WTC11 (cell line): Measurements from ENCODE around the gene KDM4B. TPM values are rescaled to one million over a fixed set of nuclear protein-coding genes. Genes with fewer than 3 reads are reported as not detected.
A peak's percentile ranks its signal among the peaks of the same experiment; 100 is the strongest.

ENCODE experiments used
- ATAC-seq: fragments of 200-7000 bp; cut with Tn5 transposase; 2 replicates; pipeline ENCODE4 v1.10.0; 2021; ENCODE audit warnings: mild to moderate bottlenecking, moderate library complexity
- CTCF ChIA-PET: fragments of 300-600 bp; sonication (Branson Sonifier 250); formaldehyde crosslinking; loops from one replicate; lab custom pipeline; 2021; ENCODE audit warnings: antibody characterized with exemption; lab: Charles Lee
- POLR2A ChIA-PET: fragments of 350-600 bp; sonication (Branson Sonifier 250); formaldehyde crosslinking; loops from one replicate; lab custom pipeline; 2021; ENCODE audit warnings: antibody characterized with exemption; lab: Charles Lee
- DNase-seq: peaks from one replicate; pipeline ENCODE4 v3.0.0; 2021; ENCODE audit warnings: low spot score
- H3K27ac Mint-ChIP-seq: 2 replicates; pipeline ENCODE4 v1.8.0; 2021; ENCODE audit warnings: mixed read lengths
- H3K27me3 Mint-ChIP-seq: 2 replicates; pipeline ENCODE4 v1.8.0; 2021; ENCODE audit warnings: low read depth, mild to moderate bottlenecking, moderate library complexity, mixed read lengths
- H3K36me3 Mint-ChIP-seq: 2 replicates; pipeline ENCODE4 v1.8.0; 2021; ENCODE audit warnings: mixed read lengths
- H3K4me1 Mint-ChIP-seq: 2 replicates; pipeline ENCODE4 v1.8.0; 2022; ENCODE audit warnings: mixed read lengths
- H3K4me3 Mint-ChIP-seq: 2 replicates; pipeline ENCODE4 v1.8.0; 2021; ENCODE audit warnings: mild to moderate bottlenecking, moderate library complexity, mixed read lengths
- H3K9me3 Mint-ChIP-seq: 2 replicates; pipeline ENCODE4 v1.8.0; 2021; ENCODE audit warnings: mixed read lengths
- AR ChIP-seq: fragments of 250-450 bp; sonication (Bioruptor Pico); IDR thresholded peaks from 2 replicates; pipeline ENCODE4 v1.9.0; 2021; ENCODE audit warnings: mild to moderate bottlenecking
- ARID4B ChIP-seq: sonication (generic); formaldehyde crosslinking; IDR thresholded peaks from 2 replicates; pipeline ENCODE4 v1.8.0; 2023; ENCODE audit warnings: missing genetic modification reagents, mild to moderate bottlenecking, borderline replicate concordance
- E2F4 ChIP-seq: sonication (generic); formaldehyde crosslinking; IDR thresholded peaks from 2 replicates; pipeline ENCODE4 v1.8.1; 2022; ENCODE audit warnings: low read depth, mild to moderate bottlenecking, moderate library complexity, missing genetic modification reagents, borderline replicate concordance
- ETV6 ChIP-seq: sonication (generic); formaldehyde crosslinking; IDR thresholded peaks from 2 replicates; pipeline ENCODE4 v1.8.1; 2022; ENCODE audit warnings: mild to moderate bottlenecking, missing genetic modification reagents
- FOXK1 ChIP-seq: sonication (generic); formaldehyde crosslinking; IDR thresholded peaks from 2 replicates; pipeline ENCODE4 v1.8.0; 2022; ENCODE audit warnings: mild to moderate bottlenecking, moderate library complexity, missing genetic modification reagents
- GABPB1 ChIP-seq: sonication (generic); formaldehyde crosslinking; IDR thresholded peaks from 2 replicates; pipeline ENCODE4 v1.8.1; 2023; ENCODE audit warnings: mild to moderate bottlenecking, missing genetic modification reagents
- GRHL2 ChIP-seq: fragments of 250-450 bp; sonication (Bioruptor Pico); IDR thresholded peaks from 2 replicates; pipeline ENCODE4 v1.8.0; 2022; ENCODE audit warnings: mild to moderate bottlenecking, moderate library complexity; ENCODE audit not compliant: insufficient replicate concordance, severe bottlenecking
- NR3C1 ChIP-seq: sonication (generic); formaldehyde crosslinking; conservative IDR thresholded peaks from 2 replicates; pipeline ENCODE4 v1.8.1; 2023; ENCODE audit warnings: low read depth, mild to moderate bottlenecking, missing genetic modification reagents
- SMAD3 ChIP-seq: sonication (generic); formaldehyde crosslinking; IDR thresholded peaks from 2 replicates; pipeline ENCODE4 v1.8.0; 2022; ENCODE audit warnings: missing genetic modification reagents, mild to moderate bottlenecking, borderline replicate concordance
- ZNF263 ChIP-seq: sonication (generic); formaldehyde crosslinking; IDR thresholded peaks from 2 replicates; pipeline ENCODE4 v1.8.1; 2022; ENCODE audit warnings: low read depth, mild to moderate bottlenecking, moderate library complexity, missing genetic modification reagents
- ZNF396 ChIP-seq: fragments of 250-450 bp; sonication (Bioruptor Pico); IDR thresholded peaks from 2 replicates; pipeline ENCODE4 v1.8.0; 2021; ENCODE audit warnings: mild to moderate bottlenecking, moderate library complexity, borderline replicate concordance
- total RNA-seq: library from RNA; stranded (reverse); gene quantifications from 3 replicates; pipeline ENCODE4 v1.2.3, GENCODE V29; 2021
- TF ChIP-seq, protein P1 (sequence below): sonication (generic); formaldehyde crosslinking; IDR thresholded peaks from 2 replicates; pipeline ENCODE4 v1.8.1; 2022; ENCODE audit warnings: missing genetic modification reagents, borderline replicate concordance
- TF ChIP-seq, protein P2 (sequence below): sonication (generic); formaldehyde crosslinking; IDR thresholded peaks from 2 replicates; pipeline ENCODE4 v1.8.1; 2023; ENCODE audit warnings: mild to moderate bottlenecking, moderate library complexity, missing genetic modification reagents

Gene KDM4B
- total RNA-seq, 1 experiment from 2014 or later: 43.2 TPM

- ChIA-PET CTCF (interaction anchor here (1.5 to 2.6 kb wide), 5 partner anchors 16 to 70 kb away, joined by 3 to 12 read pairs (median 9); no protein-coding TSS in a partner anchor), POLR2A (no interaction called here)
- Mint-ChIP-seq H3K4me1 (peaks cover 21% of the 10 kb centered on the region), H3K4me3 (no peak overlapping the region), H3K27ac (peak overlapping the region; percentile 12), H3K36me3 (peaks cover 4% of the 10 kb centered on the region), H3K9me3 (no peaks in the 10 kb centered on the region), H3K27me3 (no peaks in the 10 kb centered on the region)
- ATAC-seq (no peak), DNase-seq (no peak)
- no peak for TF ChIP-seq ARID4B (CRISPR knock-in tag)
- no peak for TF ChIP-seq GABPB1 (CRISPR knock-in tag)
- TF ChIP-seq AR (CRISPR knock-in tag): no peak
- TF ChIP-seq, protein P1, sequence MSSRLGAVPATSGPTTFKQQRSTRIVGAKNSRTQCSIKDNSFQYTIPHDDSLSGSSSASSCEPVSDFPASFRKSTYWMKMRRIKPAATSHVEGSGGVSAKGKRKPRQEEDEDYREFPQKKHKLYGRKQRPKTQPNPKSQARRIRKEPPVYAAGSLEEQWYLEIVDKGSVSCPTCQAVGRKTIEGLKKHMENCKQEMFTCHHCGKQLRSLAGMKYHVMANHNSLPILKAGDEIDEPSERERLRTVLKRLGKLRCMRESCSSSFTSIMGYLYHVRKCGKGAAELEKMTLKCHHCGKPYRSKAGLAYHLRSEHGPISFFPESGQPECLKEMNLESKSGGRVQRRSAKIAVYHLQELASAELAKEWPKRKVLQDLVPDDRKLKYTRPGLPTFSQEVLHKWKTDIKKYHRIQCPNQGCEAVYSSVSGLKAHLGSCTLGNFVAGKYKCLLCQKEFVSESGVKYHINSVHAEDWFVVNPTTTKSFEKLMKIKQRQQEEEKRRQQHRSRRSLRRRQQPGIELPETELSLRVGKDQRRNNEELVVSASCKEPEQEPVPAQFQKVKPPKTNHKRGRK (CRISPR knock-in tag): no peak
- no peak for TF ChIP-seq ZNF263 (CRISPR knock-in tag)
Observed at GRCh38 chr19:5068233-5069072, 99.5 kb downstream of the KDM4B start.

- DNase-seq: no peak
- no peak for TF ChIP-seq E2F4
- TF ChIP-seq GABPB1 (CRISPR knock-in tag): no peak
- TF ChIP-seq, protein P2, sequence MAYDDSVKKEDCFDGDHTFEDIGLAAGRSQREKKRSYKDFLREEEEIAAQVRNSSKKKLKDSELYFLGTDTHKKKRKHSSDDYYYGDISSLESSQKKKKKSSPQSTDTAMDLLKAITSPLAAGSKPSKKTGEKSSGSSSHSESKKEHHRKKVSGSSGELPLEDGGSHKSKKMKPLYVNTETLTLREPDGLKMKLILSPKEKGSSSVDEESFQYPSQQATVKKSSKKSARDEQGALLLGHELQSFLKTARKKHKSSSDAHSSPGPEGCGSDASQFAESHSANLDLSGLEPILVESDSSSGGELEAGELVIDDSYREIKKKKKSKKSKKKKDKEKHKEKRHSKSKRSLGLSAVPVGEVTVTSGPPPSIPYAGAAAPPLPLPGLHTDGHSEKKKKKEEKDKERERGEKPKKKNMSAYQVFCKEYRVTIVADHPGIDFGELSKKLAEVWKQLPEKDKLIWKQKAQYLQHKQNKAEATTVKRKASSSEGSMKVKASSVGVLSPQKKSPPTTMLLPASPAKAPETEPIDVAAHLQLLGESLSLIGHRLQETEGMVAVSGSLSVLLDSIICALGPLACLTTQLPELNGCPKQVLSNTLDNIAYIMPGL (CRISPR knock-in tag): no peak
- TF ChIP-seq ETV6 (CRISPR knock-in tag): no peak
- no peak for TF ChIP-seq SMAD3 (CRISPR knock-in tag)
- no peak for TF ChIP-seq NR3C1 (CRISPR knock-in tag)
- TF ChIP-seq ZNF396 (CRISPR knock-in tag): no peak
- no peak for TF ChIP-seq FOXK1 (CRISPR knock-in tag)
- TF ChIP-seq, protein P1 (CRISPR knock-in tag): no peak
- TF ChIP-seq GRHL2 (CRISPR knock-in tag): no peak
- TF ChIP-seq AR (CRISPR knock-in tag): no peak
- Mint-ChIP-seq H3K27me3 (no peaks in the 10 kb centered on the region), H3K9me3 (no peaks in the 10 kb centered on the region), H3K27ac (peak overlapping the region; percentile 69; the same call in 1 of the 2 replicates), H3K4me3 (no peak overlapping the region), H3K36me3 (no peaks in the 10 kb centered on the region), H3K4me1 (peaks cover 35% of the 10 kb centered on the region)
- no peak for ATAC-seq
- POLR2A ChIA-PET: no interaction called here
- CTCF ChIA-PET: interaction anchor here (0.8 to 1.7 kb wide), 6 partner anchors 16 to 84 kb away, joined by 3 to 9 read pairs (median 4); no protein-coding TSS in a partner anchor
Observed at GRCh38 chr19:5070331-5070730, 101.4 kb downstream of the KDM4B start.
